Body of pancreas (tissue), 4 donors: ENCODE results near the gene GPR146.

Source experiments
- CTCF ChIP-seq, 7 experiments: fragments of 450-650 bp in 4 of 7; fragments of 200-600 bp in 3 of 7; sonication (generic) in 3 of 7; IDR thresholded peaks; one replicate each; pipeline ENCODE4 v1.5.1; 2016 to 2019; ENCODE audit warnings: antibody characterized with exemption in 7 of 7
- POLR2A ChIP-seq, 3 donors: fragments of 450-650 bp; IDR thresholded peaks; one replicate each; pipeline ENCODE4 v1.6.1; 2016; ENCODE audit warnings: antibody characterized with exemption in 3 of 3, mild to moderate bottlenecking in 2 of 3

DNA sequence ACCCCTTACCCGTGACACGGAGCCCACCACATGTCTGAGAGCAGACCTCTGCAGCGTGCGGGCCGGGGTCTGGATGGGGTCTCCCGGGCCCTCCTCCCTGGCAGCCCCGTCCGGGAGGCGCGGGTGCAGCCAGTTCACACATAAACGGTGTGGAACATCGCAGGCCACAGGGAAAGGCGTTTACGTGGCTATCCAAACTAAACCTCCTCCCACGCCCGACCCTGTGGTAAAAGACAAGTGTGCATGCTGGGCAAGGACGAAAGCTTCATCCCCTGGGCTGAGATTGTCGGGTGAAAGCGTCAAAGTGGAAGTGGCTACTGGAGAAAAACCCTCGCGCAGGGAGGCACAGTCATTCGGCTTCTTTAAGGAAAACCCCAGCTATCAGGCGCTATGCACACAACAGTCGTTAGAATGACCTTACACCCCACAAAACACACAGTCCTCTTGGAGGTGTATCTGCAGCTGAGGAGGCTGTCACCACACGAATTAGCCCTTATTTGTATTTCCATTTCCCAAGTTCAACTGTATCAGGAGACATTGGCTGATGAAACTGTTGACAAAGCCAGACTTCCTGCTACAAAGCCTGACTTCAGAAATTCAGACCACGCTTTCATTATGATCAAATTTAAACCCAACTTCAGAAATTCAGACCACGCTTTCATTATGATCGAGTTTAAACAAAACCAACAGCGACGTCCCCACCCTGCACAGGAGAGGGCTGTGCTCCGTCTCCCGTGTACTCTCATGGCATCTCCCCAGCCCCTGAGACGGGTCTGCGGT, 58.9 kb downstream of the GPR146 start:
- TF ChIP-seq CTCF (IDR thresholded peaks at IDR 0.05) (no peak), POLR2A (IDR thresholded peaks at IDR 0.05) (no peak)
